ENCODE results near the gene EXOC3L4. TPM values are rescaled to one million over a fixed set of nuclear protein-coding genes. Genes with fewer than 3 reads are reported as not detected.

Gene EXOC3L4
- total and polyA plus RNA-seq, 2 donors (not counting 1 experiment from before 2014, with no cell fraction given): not detected

GRCh38 chr14:103097994-103098957 is 3.8 kb downstream of the EXOC3L4 start:
- Mint-ChIP-seq H3K4me3 (no peak overlapping the region), H3K27ac (no peak overlapping the region), H3K4me1 (peaks cover 16% of the 10 kb centered on the region), H3K9me3 (ENCODE audit: insufficient read depth) (no peaks in the 10 kb centered on the region), H3K27me3 (peaks cover 10% of the 10 kb centered on the region)
- Histone ChIP-seq H3K27me3 (replicated peaks in 1 of 4; ENCODE audit: control extremely low read depth in 1 of 4, control insufficient read depth in 3 of 4, insufficient read depth in 4 of 4, low read length in 3 of 4) (peaks cover 0 to 19% (median 7%) of the 10 kb centered on the region in 4 experiments), H3K27ac (ENCODE audit: low read length in 2 of 2) (no peak overlapping the region), H3K9me3 (ENCODE audit: control extremely low read depth in 1 of 3, control insufficient read depth in 2 of 3, insufficient read depth in 1 of 3, low read length in 2 of 3) (peaks cover 0 to 8% (median 0%) of the 10 kb centered on the region in 3 donors), H4K20me1 (ENCODE audit: control insufficient read depth, insufficient read depth, low read length, poor library complexity, severe bottlenecking) (no peaks in the 10 kb centered on the region), H3K4me1 (ENCODE audit: control insufficient read depth in 2 of 2, insufficient read depth in 2 of 2, low read length in 2 of 2) (peaks cover 20 to 28% of the 10 kb centered on the region in 2 donors), H3K79me2 (ENCODE audit: control insufficient read depth, insufficient read depth, low read length) (no peaks in the 10 kb centered on the region), H3K4me3 (ENCODE audit: control extremely low read depth in 1 of 5, extremely low read depth in 1 of 5, insufficient read depth in 1 of 5, low read depth in 2 of 5, low read length in 4 of 5) (no peak overlapping the region), H3K9ac (ENCODE audit: low read length) (no peak overlapping the region), H3K36me3 (replicated peaks in 1 of 2; ENCODE audit: control extremely low read depth in 1 of 2, control insufficient read depth in 1 of 2, extremely low read depth in 1 of 2, insufficient read depth in 2 of 2, low read length in 1 of 2) (no peaks in the 10 kb centered on the region), H2AFZ (ENCODE audit: insufficient read depth, low read depth, low read length, poor library complexity, severe bottlenecking) (no peak overlapping the region), H3K4me2 (replicated peaks; ENCODE audit: low read depth, low read length, poor library complexity, severe bottlenecking) (no peak overlapping the region)
- POLR2A ChIA-PET: no interaction called here
- intact Hi-C loops (cut with micrococcal nuclease): no loop called here
- CTCF ChIA-PET: no interaction called here
- DNase-seq: no peak
- WGBS (ENCODE audit: insufficient coverage): 87% methylated on average over 28 of the region's 31 CpGs
- no peak for ATAC-seq (ENCODE audit: low read depth)
- TF ChIP-seq, protein P1, sequence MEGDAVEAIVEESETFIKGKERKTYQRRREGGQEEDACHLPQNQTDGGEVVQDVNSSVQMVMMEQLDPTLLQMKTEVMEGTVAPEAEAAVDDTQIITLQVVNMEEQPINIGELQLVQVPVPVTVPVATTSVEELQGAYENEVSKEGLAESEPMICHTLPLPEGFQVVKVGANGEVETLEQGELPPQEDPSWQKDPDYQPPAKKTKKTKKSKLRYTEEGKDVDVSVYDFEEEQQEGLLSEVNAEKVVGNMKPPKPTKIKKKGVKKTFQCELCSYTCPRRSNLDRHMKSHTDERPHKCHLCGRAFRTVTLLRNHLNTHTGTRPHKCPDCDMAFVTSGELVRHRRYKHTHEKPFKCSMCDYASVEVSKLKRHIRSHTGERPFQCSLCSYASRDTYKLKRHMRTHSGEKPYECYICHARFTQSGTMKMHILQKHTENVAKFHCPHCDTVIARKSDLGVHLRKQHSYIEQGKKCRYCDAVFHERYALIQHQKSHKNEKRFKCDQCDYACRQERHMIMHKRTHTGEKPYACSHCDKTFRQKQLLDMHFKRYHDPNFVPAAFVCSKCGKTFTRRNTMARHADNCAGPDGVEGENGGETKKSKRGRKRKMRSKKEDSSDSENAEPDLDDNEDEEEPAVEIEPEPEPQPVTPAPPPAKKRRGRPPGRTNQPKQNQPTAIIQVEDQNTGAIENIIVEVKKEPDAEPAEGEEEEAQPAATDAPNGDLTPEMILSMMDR (IDR thresholded peaks at IDR 0.05): no peak
- no peak for TF ChIP-seq EZH2 (IDR thresholded peaks at IDR 0.05; ENCODE audit: borderline replicate concordance, insufficient read depth, low read depth, low read length, poor library complexity, severe bottlenecking)

All from B cell (primary cell).